Large intestine (tissue), 12 donors: ENCODE measurements around the gene LRP11. TPM values are rescaled to one million over a fixed set of nuclear protein-coding genes. Genes with fewer than 3 reads are reported as not detected.
"Not testable (repeated sequence)": the region's sequence is repeated elsewhere in the genome, so short reads cannot be mapped to it uniquely, and the experiment has no call there.

Experiments
- DNase-seq, 2 donors: peaks; one replicate each; pipeline versions ENCODE4 v3.0.0 to v3.0.0-alpha.2; 2013
- H3K27ac ChIP-seq: one replicate; pipeline ENCODE4 v1.5.1; 2013; ENCODE audit warnings: low read length
- H3K27me3 ChIP-seq: 2 replicates; pipeline ENCODE4 v1.6.1; 2013; ENCODE audit warnings: low read length; ENCODE audit not compliant: control insufficient read depth, insufficient read depth
- H3K36me3 ChIP-seq: 2 replicates; pipeline ENCODE4 v1.6.1; 2013; ENCODE audit warnings: low read length; ENCODE audit not compliant: control insufficient read depth, insufficient read depth
- H3K4me1 ChIP-seq: one replicate; pipeline ENCODE4 v1.6.1; 2013; ENCODE audit warnings: low read length; ENCODE audit not compliant: control insufficient read depth, insufficient read depth
- H3K4me3 ChIP-seq: one replicate; pipeline ENCODE4 v1.5.1; 2013; ENCODE audit warnings: low read length
- H3K9me3 ChIP-seq: one replicate; pipeline ENCODE4 v1.6.1; 2013; ENCODE audit warnings: mild to moderate bottlenecking, low read depth, low read length, moderate library complexity; ENCODE audit not compliant: control insufficient read depth
- WGBS: methylation state at CpG from one replicate; pipeline ENCODE4 v1.1.5; 2013; ENCODE audit warnings: low lambda C conversion rate; ENCODE audit not compliant: insufficient coverage; 5-methylcytosine and 5-hydroxymethylcytosine counted together
- long read RNA-seq, 11 donors: transcript quantifications; one replicate each; lab custom pipeline, GENCODE V29; 2026
- polyA plus RNA-seq: library from polyadenylated mRNA; unstranded; fragments of 120-200 nt; gene quantifications from one replicate; pipeline ENCODE4 v1.2.1, GENCODE V29; 2013

LRP11 gene, protein sequence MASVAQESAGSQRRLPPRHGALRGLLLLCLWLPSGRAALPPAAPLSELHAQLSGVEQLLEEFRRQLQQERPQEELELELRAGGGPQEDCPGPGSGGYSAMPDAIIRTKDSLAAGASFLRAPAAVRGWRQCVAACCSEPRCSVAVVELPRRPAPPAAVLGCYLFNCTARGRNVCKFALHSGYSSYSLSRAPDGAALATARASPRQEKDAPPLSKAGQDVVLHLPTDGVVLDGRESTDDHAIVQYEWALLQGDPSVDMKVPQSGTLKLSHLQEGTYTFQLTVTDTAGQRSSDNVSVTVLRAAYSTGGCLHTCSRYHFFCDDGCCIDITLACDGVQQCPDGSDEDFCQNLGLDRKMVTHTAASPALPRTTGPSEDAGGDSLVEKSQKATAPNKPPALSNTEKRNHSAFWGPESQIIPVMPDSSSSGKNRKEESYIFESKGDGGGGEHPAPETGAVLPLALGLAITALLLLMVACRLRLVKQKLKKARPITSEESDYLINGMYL
- 28.8 TPM for polyA plus RNA-seq
- long read RNA-seq, donor 1, partial matches to known transcripts: 0 of 3 reads
- long read RNA-seq, donor 1, other reads (novel, unspliced or antisense): 0 of 3 reads
- long read RNA-seq, donor 2, transcript LRP11-201 (7 exons, 3,260 nt): major isoform, 6 of 6 reads
- long read RNA-seq, donor 2, partial matches to known transcripts: 0 of 6 reads
- long read RNA-seq, donor 2, other reads (novel, unspliced or antisense): 0 of 6 reads
- long read RNA-seq, donor 3, transcript LRP11-201 (7 exons, 3,260 nt): major isoform, 9 of 9 reads
- long read RNA-seq, donor 3, partial matches to known transcripts: 0 of 9 reads
- long read RNA-seq, donor 3, other reads (novel, unspliced or antisense): 0 of 9 reads
- long read RNA-seq, donor 4, partial matches to known transcripts: 0 of 1 reads
- long read RNA-seq, donor 4, other reads (novel, unspliced or antisense): 0 of 1 reads
- long read RNA-seq, donor 5, transcript LRP11-201 (7 exons, 3,260 nt): major isoform, 7 of 7 reads
- long read RNA-seq, donor 5, partial matches to known transcripts: 0 of 7 reads
- long read RNA-seq, donor 5, other reads (novel, unspliced or antisense): 0 of 7 reads
- long read RNA-seq, donor 6, partial matches to known transcripts: 0 of 3 reads
- long read RNA-seq, donor 6, other reads (novel, unspliced or antisense): 0 of 3 reads
- long read RNA-seq, donor 7, transcript LRP11-201 (7 exons, 3,260 nt): major isoform, 7 of 7 reads
- long read RNA-seq, donor 7, partial matches to known transcripts: 0 of 7 reads
- long read RNA-seq, donor 7, other reads (novel, unspliced or antisense): 0 of 7 reads
- long read RNA-seq, donor 8, partial matches to known transcripts: 0 of 3 reads
- long read RNA-seq, donor 8, other reads (novel, unspliced or antisense): 0 of 3 reads
- long read RNA-seq, donor 9, transcript LRP11-201 (7 exons, 3,260 nt): major isoform, 9 of 10 reads
- long read RNA-seq, donor 9, partial matches to known transcripts: 0 of 10 reads
- long read RNA-seq, donor 9, other reads (novel, unspliced or antisense): 0 of 10 reads
- long read RNA-seq, donor 10, transcript LRP11-201 (7 exons, 3,260 nt): major isoform, 5 of 6 reads
- long read RNA-seq, donor 10, partial matches to known transcripts: 0 of 6 reads
- long read RNA-seq, donor 10, other reads (novel, unspliced or antisense): 0 of 6 reads
- long read RNA-seq, donor 11, partial matches to known transcripts: 0 of 4 reads
- long read RNA-seq, donor 11, other reads (novel, unspliced or antisense): 0 of 4 reads

- H3K9me3 ChIP-seq: no peaks in the 10 kb centered on the region
- H3K4me1 ChIP-seq: no peaks in the 10 kb centered on the region
- H3K36me3 ChIP-seq: no peaks in the 10 kb centered on the region
- peak; percentile 91 to 94 for DNase-seq
- no peaks in the 10 kb centered on the region for H3K27me3 ChIP-seq
- peak within 1 kb of the TSS; percentile 53 for H3K4me3 ChIP-seq
- H3K27ac ChIP-seq: peak within 1 kb of the TSS; percentile 86
- WGBS: no CpG with 5 or more reads among the region's 110 CpGs
Observed at GRCh38 chr6:149863698-149864577, at the start of gene LRP11. TSS of gene LRP11 (minus strand) at chr6:149864359. CDS start at chr6:149864020, 339 bp downstream.

GRCh38 chr6:149913540-149914240 lies 49.5 kb upstream of the LRP11 start:
- Histone ChIP-seq H3K27me3 (no peaks in the 10 kb centered on the region), H3K9me3 (peaks cover 4% of the 10 kb centered on the region), H3K4me1 (no peaks in the 10 kb centered on the region), H3K27ac (no peak overlapping the region), H3K36me3 (no peaks in the 10 kb centered on the region), H3K4me3 (no peak overlapping the region)
- no CpG with 5 or more reads among the region's 9 CpGs for WGBS
- DNase-seq: no peak

DNA sequence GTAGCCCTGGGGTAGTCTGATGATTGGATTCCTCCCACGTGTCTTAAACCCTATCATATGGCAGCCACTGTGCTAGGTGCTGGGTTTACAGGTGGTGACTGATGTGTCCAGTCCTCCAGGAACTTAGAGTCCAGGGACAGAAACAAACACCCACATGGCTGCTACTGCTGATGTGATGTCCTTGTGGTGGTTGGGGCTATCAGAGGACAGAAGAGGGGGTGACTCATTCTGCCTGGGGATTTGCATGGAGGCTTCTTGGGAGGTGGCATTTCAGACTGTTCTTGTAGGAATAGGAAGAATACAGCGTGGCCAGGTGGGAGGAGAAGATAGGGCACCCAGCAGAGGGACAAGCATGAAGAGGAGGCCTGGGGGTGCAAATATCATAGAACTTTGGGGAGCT lies 48.9 kb upstream of the LRP11 start:
- DNase-seq: no peak
- Histone ChIP-seq H3K27me3 (no peaks in the 10 kb centered on the region), H3K27ac (no peak overlapping the region), H3K9me3 (peaks cover 7% of the 10 kb centered on the region), H3K4me1 (no peaks in the 10 kb centered on the region), H3K36me3 (no peaks in the 10 kb centered on the region), H3K4me3 (no peak overlapping the region)
- no CpG with 5 or more reads among the region's 2 CpGs for WGBS

- no CpG with 5 or more reads among the region's 3 CpGs for WGBS
- not testable (repeated sequence) for H3K9me3 ChIP-seq, H3K27ac ChIP-seq, H3K36me3 ChIP-seq, DNase-seq, H3K4me1 ChIP-seq, H3K27me3 ChIP-seq, H3K4me3 ChIP-seq
Observed at GRCh38 chr6:149912680-149913079, 48.5 kb upstream of the LRP11 start.

- Histone ChIP-seq H3K27ac (no peak overlapping the region), H3K4me1 (no peaks in the 10 kb centered on the region), H3K9me3 (peaks cover 7% of the 10 kb centered on the region), H3K36me3 (no peaks in the 10 kb centered on the region), H3K4me3 (no peak overlapping the region), H3K27me3 (no peaks in the 10 kb centered on the region)
- 95% methylated on average over 4 of the region's 23 CpGs for WGBS
- no peak for DNase-seq
Observed at GRCh38 chr6:149910721-149911151, 46.6 kb upstream of the LRP11 start.

DNA sequence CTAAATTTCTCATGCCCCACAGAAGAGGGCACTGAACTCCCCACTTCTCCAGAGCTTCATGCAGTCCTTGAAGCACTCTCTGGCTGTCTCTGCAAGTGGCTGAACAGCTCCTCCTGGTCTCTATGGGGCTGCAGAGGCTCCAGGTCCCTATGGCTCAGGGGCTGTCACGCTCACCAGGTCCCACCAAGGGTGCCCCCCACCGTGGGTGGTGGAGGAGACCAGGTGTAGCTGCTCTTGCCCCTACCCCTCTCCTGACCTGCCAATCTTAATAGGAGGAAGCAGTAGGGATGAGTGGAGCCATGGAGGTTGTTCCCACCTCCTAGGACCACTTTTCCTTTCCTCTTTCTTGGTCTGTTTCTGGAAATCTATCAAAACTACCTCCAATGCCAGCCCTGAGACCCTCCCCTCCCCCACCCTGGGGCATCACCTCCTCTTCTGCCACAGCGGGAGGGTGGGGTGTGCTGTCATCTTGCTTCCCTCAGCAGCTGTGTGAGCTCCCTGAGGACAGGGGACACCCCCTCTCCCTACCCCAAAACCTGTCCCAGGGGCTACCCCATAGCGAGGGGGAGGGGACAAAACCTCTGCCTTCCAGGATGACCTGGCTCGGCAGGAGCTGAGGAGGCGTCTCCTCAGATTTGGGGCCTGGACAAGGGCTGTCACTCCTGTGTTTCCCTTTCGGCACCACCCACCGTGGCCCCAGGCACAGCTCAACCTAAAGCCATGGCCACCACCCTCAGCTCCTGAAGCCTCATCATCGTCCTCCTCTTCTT lies 45.7 kb upstream of the LRP11 start:
- no peak overlapping the region for H3K4me3 ChIP-seq
- H3K4me1 ChIP-seq: no peaks in the 10 kb centered on the region
- no peaks in the 10 kb centered on the region for H3K27me3 ChIP-seq
- peaks cover 7% of the 10 kb centered on the region for H3K9me3 ChIP-seq
- no peak overlapping the region for H3K27ac ChIP-seq
- no peak for DNase-seq
- no peaks in the 10 kb centered on the region for H3K36me3 ChIP-seq
- no CpG with 5 or more reads among the region's 9 CpGs for WGBS

DNA sequence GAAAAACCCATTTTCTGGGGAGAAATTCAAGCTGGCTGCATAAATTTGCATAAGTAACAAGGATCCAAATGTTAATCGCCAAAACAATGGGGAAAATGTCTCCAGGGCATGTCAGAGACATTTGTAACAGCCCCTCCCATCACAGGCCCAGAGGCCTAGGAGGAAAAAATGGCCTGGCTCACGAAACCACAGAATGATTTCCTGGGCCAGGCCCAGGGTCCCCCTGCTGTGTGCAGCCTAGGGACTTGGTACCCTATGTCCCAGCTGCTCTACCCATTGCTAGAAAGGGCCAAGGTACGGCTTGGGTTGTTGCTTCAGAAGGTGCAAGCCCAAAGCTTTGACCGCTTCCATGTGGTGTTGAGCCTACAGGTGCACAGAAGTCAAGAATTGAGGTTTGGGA lies 44.3 kb upstream of the LRP11 start:
- not testable (repeated sequence) for H3K4me1 ChIP-seq, H3K4me3 ChIP-seq, H3K36me3 ChIP-seq, H3K27ac ChIP-seq, H3K27me3 ChIP-seq, DNase-seq, H3K9me3 ChIP-seq
- no CpG with 5 or more reads among the region's 4 CpGs for WGBS

- H3K4me1 ChIP-seq: no peaks in the 10 kb centered on the region
- H3K36me3 ChIP-seq: no peaks in the 10 kb centered on the region
- no peak for DNase-seq
- no CpG with 5 or more reads among the region's 2 CpGs for WGBS
- H3K9me3 ChIP-seq: peaks cover 7% of the 10 kb centered on the region
- no peaks in the 10 kb centered on the region for H3K27me3 ChIP-seq
- no peak overlapping the region for H3K27ac ChIP-seq
- H3K4me3 ChIP-seq: no peak overlapping the region
Observed at GRCh38 chr6:149907317-149907716, 43.2 kb upstream of the LRP11 start.
